ENCODE data around the gene ZNF615. TPM values are rescaled to one million over a fixed set of nuclear protein-coding genes. Genes with fewer than 3 reads are reported as not detected.
"Not testable (repeated sequence)": the region's sequence is repeated elsewhere in the genome, so short reads cannot be mapped to it uniquely, and the experiment has no call there.

The ZNF615 gene
- 11.9 TPM for total RNA-seq (2013)
- polyA plus RNA-seq = 1 to 10 TPM; 1.8 to 2.4 (median 2.2) TPM
- 2.9 and 5.8 TPM in 2 replicates for polyA minus RNA-seq
- total RNA-seq = 5.1 to 23.8 (median 9.7) reads per million in 11 experiments

DNA sequence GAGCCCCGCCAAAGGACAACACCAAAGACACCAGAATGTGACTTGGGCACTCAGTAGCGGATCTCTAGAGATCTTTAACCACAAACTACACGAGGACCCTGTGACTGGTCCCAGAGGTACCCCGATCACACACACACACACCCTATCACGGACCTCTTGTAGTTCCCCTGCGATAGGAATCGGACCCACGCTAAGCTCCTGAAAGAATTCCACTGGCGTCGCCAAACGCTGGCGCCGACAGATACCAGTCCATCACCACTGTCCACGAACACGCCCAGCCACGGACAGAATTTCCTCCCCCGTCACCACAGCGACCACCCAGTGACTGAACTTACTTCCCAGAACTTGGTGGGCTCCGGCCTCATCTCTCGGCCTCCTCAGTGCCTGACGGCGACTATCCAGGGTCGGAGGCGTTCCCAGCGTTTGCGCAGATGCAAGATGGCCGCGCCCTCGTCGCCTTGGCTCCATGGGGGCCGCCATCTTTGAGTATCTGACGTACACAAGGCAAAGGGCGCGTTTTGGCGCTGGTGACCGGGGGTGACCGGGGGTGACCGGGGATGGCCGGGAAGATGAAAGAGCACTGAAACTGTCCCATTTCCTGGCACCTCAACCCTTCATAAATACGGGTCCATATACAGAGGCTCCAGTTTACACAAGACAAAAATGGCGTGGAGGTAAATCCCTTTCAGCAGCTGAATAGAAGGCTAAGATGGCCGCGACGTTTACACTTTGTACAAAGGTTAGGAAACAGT is at the start of gene ZNF615:
TSS of gene ZNF615 (minus strand) at position 406 of the 752 bp plus-strand sequence. CDS start 4,500 bp downstream, outside the sequence.
- Histone ChIP-seq H3K9ac (ENCODE audit: insufficient read depth, low read length, poor library complexity, severe bottlenecking) (peak within 1 kb of the TSS; percentile 80), H3K36me3 (replicated peaks in 1 of 2; ENCODE audit: control insufficient read depth in 1 of 2, insufficient read depth in 2 of 2, low read length in 2 of 2) (peaks cover 8 to 16% of the 10 kb centered on the region in 2 donors), H3K4me2 (replicated peaks; ENCODE audit: extremely low read depth, low read length, poor library complexity, severe bottlenecking) (peak within 1 kb of the TSS; percentile 90), H3K27ac (ENCODE audit: low read depth in 1 of 2, low read length in 2 of 2) (peak within 1 kb of the TSS; percentile 72 to 96), H3K4me3 (replicated peaks in 1 of 3; ENCODE audit: low read depth in 2 of 3, low read length in 3 of 3) (peak within 1 kb of the TSS; percentile 74 to 84 (median 80)), H3K27me3 (ENCODE audit: control insufficient read depth in 2 of 2, insufficient read depth in 2 of 2, low read length in 2 of 2) (no peaks in the 10 kb centered on the region), H4K20me1 (ENCODE audit: insufficient read depth, low read length) (no peaks in the 10 kb centered on the region), H3K4me1 (ENCODE audit: control insufficient read depth in 1 of 2, insufficient read depth in 2 of 2, low read length in 2 of 2) (peaks cover 7 to 12% of the 10 kb centered on the region in 2 donors), H3K79me2 (ENCODE audit: insufficient read depth, low read length) (peaks cover 6% of the 10 kb centered on the region), H2AFZ (ENCODE audit: insufficient read depth, low read depth, low read length, poor library complexity, severe bottlenecking) (peak within 1 kb of the TSS; percentile 99), H3K9me3 (replicated peaks in 1 of 2; ENCODE audit: control insufficient read depth in 1 of 2, insufficient read depth in 1 of 2, low read length in 2 of 2) (peaks cover 47 to 72% of the 10 kb centered on the region in 2 donors)
- Mint-ChIP-seq H3K4me3 (peak within 1 kb of the TSS; percentile 97 to 98), H3K27ac (peak within 1 kb of the TSS; percentile 92 to 99 (median 98)), H3K27me3 (ENCODE audit: low read depth in 3 of 3) (peaks cover 0 to 3% (median 2%) of the 10 kb centered on the region in 3 donors), H3K36me3 (peaks cover 27 to 35% of the 10 kb centered on the region in 2 donors), H3K9me3 (peaks cover 37 to 80% (median 71%) of the 10 kb centered on the region in 7 donors), H3K4me1 (peaks cover 15% of the 10 kb centered on the region)
- WGBS (ENCODE audit: insufficient coverage) = 1% methylated on average over 43 of the region's 44 CpGs
- intact Hi-C loops (cut with micrococcal nuclease) = loop anchor here (1.0 to 5.0 kb wide), 3 partner anchors 20 to 39 kb away; partner anchors contain the start of genes ZNF350 (in 1 of the 2), ZNF432 (in 1 of the 2) and ZNF614 (in 1 of the 2)
- DNase-seq = peak; percentile 82 to 85 (median 82)
- TF ChIP-seq, protein P1, sequence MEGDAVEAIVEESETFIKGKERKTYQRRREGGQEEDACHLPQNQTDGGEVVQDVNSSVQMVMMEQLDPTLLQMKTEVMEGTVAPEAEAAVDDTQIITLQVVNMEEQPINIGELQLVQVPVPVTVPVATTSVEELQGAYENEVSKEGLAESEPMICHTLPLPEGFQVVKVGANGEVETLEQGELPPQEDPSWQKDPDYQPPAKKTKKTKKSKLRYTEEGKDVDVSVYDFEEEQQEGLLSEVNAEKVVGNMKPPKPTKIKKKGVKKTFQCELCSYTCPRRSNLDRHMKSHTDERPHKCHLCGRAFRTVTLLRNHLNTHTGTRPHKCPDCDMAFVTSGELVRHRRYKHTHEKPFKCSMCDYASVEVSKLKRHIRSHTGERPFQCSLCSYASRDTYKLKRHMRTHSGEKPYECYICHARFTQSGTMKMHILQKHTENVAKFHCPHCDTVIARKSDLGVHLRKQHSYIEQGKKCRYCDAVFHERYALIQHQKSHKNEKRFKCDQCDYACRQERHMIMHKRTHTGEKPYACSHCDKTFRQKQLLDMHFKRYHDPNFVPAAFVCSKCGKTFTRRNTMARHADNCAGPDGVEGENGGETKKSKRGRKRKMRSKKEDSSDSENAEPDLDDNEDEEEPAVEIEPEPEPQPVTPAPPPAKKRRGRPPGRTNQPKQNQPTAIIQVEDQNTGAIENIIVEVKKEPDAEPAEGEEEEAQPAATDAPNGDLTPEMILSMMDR (IDR thresholded peaks at IDR 0.05) = no peak

DNA sequence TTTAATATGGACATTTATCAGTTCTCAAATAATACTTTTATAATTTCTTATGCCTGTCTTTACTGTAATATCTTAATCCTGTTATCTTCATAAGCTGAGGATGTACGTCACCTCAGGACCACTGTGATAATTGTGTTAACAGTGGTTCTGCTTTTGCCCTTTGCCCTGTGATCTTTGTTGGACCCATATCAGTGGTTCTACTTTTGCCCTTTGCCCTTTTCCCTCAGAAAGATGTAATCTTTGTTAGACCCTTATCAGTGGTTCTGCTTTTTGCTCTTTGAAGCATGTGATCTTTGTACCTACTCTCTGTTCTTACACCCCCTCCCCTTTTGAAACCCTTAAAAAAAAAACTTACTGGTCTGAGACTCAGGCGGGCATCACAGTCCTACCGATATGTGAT is 48.5 kb upstream of the ZNF615 start:
- H3K9ac ChIP-seq (ENCODE audit: insufficient read depth, low read length, poor library complexity, severe bottlenecking); H2AFZ ChIP-seq (ENCODE audit: insufficient read depth, low read depth, low read length, poor library complexity, severe bottlenecking); intact Hi-C loops (cut with micrococcal nuclease); H3K36me3 ChIP-seq (replicated peaks in 1 of 2; ENCODE audit: control insufficient read depth in 1 of 2, insufficient read depth in 2 of 2, low read length in 2 of 2); H3K27ac Mint-ChIP-seq; H3K27me3 ChIP-seq (ENCODE audit: control insufficient read depth in 2 of 2, insufficient read depth in 2 of 2, low read length in 2 of 2); H3K4me1 Mint-ChIP-seq; H4K20me1 ChIP-seq (ENCODE audit: insufficient read depth, low read length); H3K4me3 ChIP-seq (replicated peaks in 1 of 3; ENCODE audit: low read depth in 2 of 3, low read length in 3 of 3); H3K4me2 ChIP-seq (replicated peaks; ENCODE audit: extremely low read depth, low read length, poor library complexity, severe bottlenecking); DNase-seq; H3K79me2 ChIP-seq (ENCODE audit: insufficient read depth, low read length); H3K4me1 ChIP-seq (ENCODE audit: control insufficient read depth in 1 of 2, insufficient read depth in 2 of 2, low read length in 2 of 2); H3K27ac ChIP-seq (ENCODE audit: low read depth in 1 of 2, low read length in 2 of 2); H3K4me3 Mint-ChIP-seq; H3K27me3 Mint-ChIP-seq (ENCODE audit: low read depth in 3 of 3): not testable (repeated sequence)
- H3K36me3 Mint-ChIP-seq = peaks cover 6 to 13% of the 10 kb centered on the region in 2 donors
- peaks cover 53 to 71% of the 10 kb centered on the region in 2 donors for H3K9me3 ChIP-seq (replicated peaks in 1 of 2; ENCODE audit: control insufficient read depth in 1 of 2, insufficient read depth in 1 of 2, low read length in 2 of 2)
- WGBS (ENCODE audit: insufficient coverage) = no CpG with 5 or more reads among the region's 3 CpGs
- H3K9me3 Mint-ChIP-seq = peaks cover 64 to 94% (median 90%) of the 10 kb centered on the region in 7 donors

DNA sequence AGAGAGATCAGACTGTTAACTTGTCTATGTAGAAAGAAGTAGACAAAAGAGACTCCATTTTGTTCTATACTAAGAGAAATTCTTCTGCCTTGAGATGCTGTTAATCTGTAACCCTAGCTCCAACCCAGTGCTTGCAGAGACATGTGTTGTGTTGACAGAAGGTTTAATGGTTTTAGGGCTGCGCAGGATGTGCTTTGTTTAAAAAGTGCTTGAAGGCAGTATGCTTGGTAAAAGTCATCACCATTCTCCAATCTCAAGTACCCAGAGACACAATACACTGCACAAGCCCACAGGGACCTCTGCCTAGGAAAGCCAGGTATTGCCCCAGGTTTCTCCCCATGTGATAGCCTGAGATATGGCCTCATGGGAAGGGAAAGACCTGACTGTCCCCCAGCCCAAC is 43.7 kb upstream of the ZNF615 start:
- H3K27me3 Mint-ChIP-seq (ENCODE audit: low read depth in 3 of 3); H3K4me2 ChIP-seq (replicated peaks; ENCODE audit: extremely low read depth, low read length, poor library complexity, severe bottlenecking); H3K36me3 ChIP-seq (replicated peaks in 1 of 2; ENCODE audit: control insufficient read depth in 1 of 2, insufficient read depth in 2 of 2, low read length in 2 of 2); H4K20me1 ChIP-seq (ENCODE audit: insufficient read depth, low read length); H2AFZ ChIP-seq (ENCODE audit: insufficient read depth, low read depth, low read length, poor library complexity, severe bottlenecking); H3K79me2 ChIP-seq (ENCODE audit: insufficient read depth, low read length); H3K4me3 ChIP-seq (replicated peaks in 1 of 3; ENCODE audit: low read depth in 2 of 3, low read length in 3 of 3); DNase-seq; H3K4me3 Mint-ChIP-seq; H3K27me3 ChIP-seq (ENCODE audit: control insufficient read depth in 2 of 2, insufficient read depth in 2 of 2, low read length in 2 of 2); H3K27ac Mint-ChIP-seq; H3K27ac ChIP-seq (ENCODE audit: low read depth in 1 of 2, low read length in 2 of 2); H3K9ac ChIP-seq (ENCODE audit: insufficient read depth, low read length, poor library complexity, severe bottlenecking); intact Hi-C loops (cut with micrococcal nuclease): not testable (repeated sequence)
- H3K4me1 Mint-ChIP-seq = peaks cover 11% of the 10 kb centered on the region
- Histone ChIP-seq H3K4me1 (ENCODE audit: control insufficient read depth in 1 of 2, insufficient read depth in 2 of 2, low read length in 2 of 2) (peaks cover 11 to 13% of the 10 kb centered on the region in 2 donors), H3K9me3 (replicated peaks in 1 of 2; ENCODE audit: control insufficient read depth in 1 of 2, insufficient read depth in 1 of 2, low read length in 2 of 2) (peaks cover 29 to 46% of the 10 kb centered on the region in 2 donors)
- peaks cover 48 to 75% (median 64%) of the 10 kb centered on the region in 7 donors for H3K9me3 Mint-ChIP-seq
- WGBS (ENCODE audit: insufficient coverage) = no CpG with 5 or more reads among the region's 1 CpG
- peaks cover 9 to 16% of the 10 kb centered on the region in 2 donors for H3K36me3 Mint-ChIP-seq

All from CD14-positive monocyte (primary cell).